Lung (tissue), 12 donors: Measurements from ENCODE around the gene COPS4. TPM values are rescaled to one million over a fixed set of nuclear protein-coding genes. Genes with fewer than 3 reads are reported as not detected.

ENCODE experiments used
- ATAC-seq: fragments of 200-7000 bp; cut with Tn5 transposase; one replicate; pipeline ENCODE4 v1.9.1; 2020; ENCODE audit warnings: moderate number of reproducible peaks; ENCODE audit not compliant: insufficient read depth, low FRiP score
- DNase-seq, 3 donors: peaks; one replicate each; pipeline ENCODE4 v3.0.0-alpha.2; 2013 to 2017
- H3K27ac ChIP-seq, 2 donors: one replicate each; pipeline ENCODE4 v1.5.1; 2013; ENCODE audit warnings: mild to moderate bottlenecking in 2 of 2, moderate library complexity in 2 of 2, control low read depth in 1 of 2, inconsistent platforms in 1 of 2, low read depth in 1 of 2, low read length in 1 of 2
- H3K27me3 ChIP-seq, 3 donors: one replicate each; pipeline ENCODE4 v1.5.1; 2013; ENCODE audit warnings: low read length in 2 of 3; ENCODE audit not compliant: control insufficient read depth in 3 of 3, insufficient read depth in 3 of 3
- H3K36me3 ChIP-seq, 4 donors: one replicate each; pipeline ENCODE4 v1.5.1; 2013; ENCODE audit warnings: low read length in 4 of 4, mild to moderate bottlenecking in 1 of 4, moderate library complexity in 1 of 4; ENCODE audit not compliant: control insufficient read depth in 4 of 4, insufficient read depth in 4 of 4
- H3K4me1 ChIP-seq, 5 donors: one replicate each; pipeline ENCODE4 v1.5.1; 2013; ENCODE audit warnings: low read length in 5 of 5, mild to moderate bottlenecking in 2 of 5, moderate library complexity in 1 of 5; ENCODE audit not compliant: control insufficient read depth in 5 of 5, insufficient read depth in 5 of 5
- H3K4me3 ChIP-seq: one replicate; pipeline ENCODE4 v1.5.1; 2013; ENCODE audit warnings: mild to moderate bottlenecking, control low read depth, moderate library complexity
- H3K9ac ChIP-seq, 2 donors: one replicate each; pipeline ENCODE4 v1.5.1; 2013; ENCODE audit warnings: low read length in 2 of 2, control low read depth in 1 of 2; ENCODE audit not compliant: insufficient read depth in 1 of 2
- H3K9me3 ChIP-seq, 4 donors: one replicate each; pipeline ENCODE4 v1.5.1; 2013; ENCODE audit warnings: low read length in 3 of 4, mild to moderate bottlenecking in 1 of 4, moderate library complexity in 1 of 4; ENCODE audit not compliant: control insufficient read depth in 4 of 4, insufficient read depth in 3 of 4
- WGBS, 2 donors: extraction: QIAGEN DNeasy Blood & Tissue Kit; methylation state at CpG; one replicate each; pipeline ENCODE4 v1.1.7; 2013; 5-methylcytosine and 5-hydroxymethylcytosine counted together
- polyA plus RNA-seq, 2 donors: library from polyadenylated mRNA; stranded (reverse); fragments of 200-250 nt; gene quantifications; one replicate each; pipeline ENCODE4 v1.2.1, GENCODE V29; 2013
- total RNA-seq, 2 donors: library from RNA; depleted of rRNA in 1 of 2; stranded (reverse); fragments of >200 nt in 1 of 2; gene quantifications; one replicate each; pipeline ENCODE4 v1.2.1, GENCODE V29; 2014 to 2021
- TF ChIP-seq, protein P1 (sequence below): IDR thresholded peaks from 2 replicates; pipeline ENCODE4 v1.5.1; 2012; ENCODE audit warnings: mild to moderate bottlenecking; ENCODE audit errors: control extremely low read depth, extremely low read depth
- donor health status: control.
- donor health status: control.
- donor health status: Bipolar disorder and iron deficiency.
- donor health status: healthy.
- donor health status: DM: yes; HTN: yes; CAD: no.

Gene COPS4
- total and polyA plus RNA-seq, 4 donors = 15.3 to 55.3 (median 27.2) TPM

DNA sequence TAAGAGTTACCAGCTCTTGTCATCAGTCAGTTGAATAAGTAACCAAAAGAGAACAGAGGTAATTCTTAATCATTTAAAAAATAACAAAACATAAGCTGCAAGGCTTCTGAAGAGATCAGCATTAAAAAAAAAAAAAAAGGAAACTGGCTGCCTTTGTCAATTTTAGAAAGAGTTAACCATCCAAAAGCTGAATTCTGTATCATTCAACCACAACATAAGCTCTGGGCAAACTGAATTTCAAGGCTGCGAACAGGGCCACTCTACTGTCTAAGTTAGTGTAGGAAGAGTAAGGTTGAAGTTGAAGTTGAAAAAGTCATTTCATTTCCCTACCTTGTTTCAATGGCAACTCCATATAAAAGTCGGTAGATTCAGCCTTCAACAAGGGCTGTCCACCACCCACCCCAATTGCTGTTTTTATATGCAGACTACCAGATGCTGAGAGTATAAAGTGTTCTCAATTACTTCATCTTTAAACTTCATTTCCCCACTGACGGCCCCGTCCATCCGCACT is 23.2 kb upstream of the COPS4 start:
- H3K36me3 ChIP-seq = no peaks in the 10 kb centered on the region
- no peaks in the 10 kb centered on the region for H3K27me3 ChIP-seq
- WGBS, 2 donors = 2% methylated on average over 5 of the region's 5 CpGs
- TF ChIP-seq, protein P1, sequence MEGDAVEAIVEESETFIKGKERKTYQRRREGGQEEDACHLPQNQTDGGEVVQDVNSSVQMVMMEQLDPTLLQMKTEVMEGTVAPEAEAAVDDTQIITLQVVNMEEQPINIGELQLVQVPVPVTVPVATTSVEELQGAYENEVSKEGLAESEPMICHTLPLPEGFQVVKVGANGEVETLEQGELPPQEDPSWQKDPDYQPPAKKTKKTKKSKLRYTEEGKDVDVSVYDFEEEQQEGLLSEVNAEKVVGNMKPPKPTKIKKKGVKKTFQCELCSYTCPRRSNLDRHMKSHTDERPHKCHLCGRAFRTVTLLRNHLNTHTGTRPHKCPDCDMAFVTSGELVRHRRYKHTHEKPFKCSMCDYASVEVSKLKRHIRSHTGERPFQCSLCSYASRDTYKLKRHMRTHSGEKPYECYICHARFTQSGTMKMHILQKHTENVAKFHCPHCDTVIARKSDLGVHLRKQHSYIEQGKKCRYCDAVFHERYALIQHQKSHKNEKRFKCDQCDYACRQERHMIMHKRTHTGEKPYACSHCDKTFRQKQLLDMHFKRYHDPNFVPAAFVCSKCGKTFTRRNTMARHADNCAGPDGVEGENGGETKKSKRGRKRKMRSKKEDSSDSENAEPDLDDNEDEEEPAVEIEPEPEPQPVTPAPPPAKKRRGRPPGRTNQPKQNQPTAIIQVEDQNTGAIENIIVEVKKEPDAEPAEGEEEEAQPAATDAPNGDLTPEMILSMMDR = no peak
- H3K9ac ChIP-seq = peak overlapping the region; percentile 32 to 56
- peaks cover 0 to 33% (median 9%) of the 10 kb centered on the region in 5 donors for H3K4me1 ChIP-seq
- ATAC-seq (no peak), DNase-seq (no peak)
- peak overlapping the region; percentile 89 to 95 for H3K27ac ChIP-seq
- H3K9me3 ChIP-seq = no peaks in the 10 kb centered on the region
- peak overlapping the region; percentile 76 for H3K4me3 ChIP-seq

DNA sequence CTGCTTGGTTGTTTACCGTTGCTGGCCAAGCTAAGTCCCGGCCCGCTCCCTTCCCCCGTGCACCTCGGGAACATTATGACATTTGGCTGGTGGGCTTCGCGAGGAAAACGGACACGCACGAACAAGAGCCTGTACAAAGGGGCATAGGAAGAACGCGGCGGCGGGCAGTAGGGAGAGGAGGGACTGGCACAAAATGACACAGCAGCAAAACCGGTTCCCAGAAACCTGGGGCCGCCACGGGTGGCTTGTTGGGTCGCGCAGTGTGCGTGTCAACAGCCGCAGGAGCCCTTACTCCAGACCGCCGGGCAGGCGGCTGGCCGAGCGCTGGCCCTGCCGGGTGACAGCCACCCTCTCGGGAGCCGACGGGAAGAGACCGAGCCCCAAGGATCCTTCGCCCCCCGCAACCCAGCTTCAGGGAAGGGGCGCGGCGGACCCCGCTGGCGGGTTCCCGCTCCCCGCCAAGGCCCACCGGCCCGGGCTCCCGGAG is 22.7 kb upstream of the COPS4 start:
- H3K4me1 ChIP-seq = peaks cover 0 to 33% (median 9%) of the 10 kb centered on the region in 5 donors
- peak overlapping the region; percentile 76 for H3K4me3 ChIP-seq
- 0% methylated on average over 33 to 43 of the region's 43 CpGs for WGBS, 2 donors
- TF ChIP-seq, protein P1 = no peak
- H3K36me3 ChIP-seq = no peaks in the 10 kb centered on the region
- ATAC-seq (peak; percentile 0), DNase-seq (peak; percentile 49 to 62 (median 60))
- H3K27me3 ChIP-seq = no peaks in the 10 kb centered on the region
- no peaks in the 10 kb centered on the region for H3K9me3 ChIP-seq
- peak overlapping the region; percentile 89 to 95 for H3K27ac ChIP-seq
- peak overlapping the region; percentile 32 to 56 for H3K9ac ChIP-seq

DNA sequence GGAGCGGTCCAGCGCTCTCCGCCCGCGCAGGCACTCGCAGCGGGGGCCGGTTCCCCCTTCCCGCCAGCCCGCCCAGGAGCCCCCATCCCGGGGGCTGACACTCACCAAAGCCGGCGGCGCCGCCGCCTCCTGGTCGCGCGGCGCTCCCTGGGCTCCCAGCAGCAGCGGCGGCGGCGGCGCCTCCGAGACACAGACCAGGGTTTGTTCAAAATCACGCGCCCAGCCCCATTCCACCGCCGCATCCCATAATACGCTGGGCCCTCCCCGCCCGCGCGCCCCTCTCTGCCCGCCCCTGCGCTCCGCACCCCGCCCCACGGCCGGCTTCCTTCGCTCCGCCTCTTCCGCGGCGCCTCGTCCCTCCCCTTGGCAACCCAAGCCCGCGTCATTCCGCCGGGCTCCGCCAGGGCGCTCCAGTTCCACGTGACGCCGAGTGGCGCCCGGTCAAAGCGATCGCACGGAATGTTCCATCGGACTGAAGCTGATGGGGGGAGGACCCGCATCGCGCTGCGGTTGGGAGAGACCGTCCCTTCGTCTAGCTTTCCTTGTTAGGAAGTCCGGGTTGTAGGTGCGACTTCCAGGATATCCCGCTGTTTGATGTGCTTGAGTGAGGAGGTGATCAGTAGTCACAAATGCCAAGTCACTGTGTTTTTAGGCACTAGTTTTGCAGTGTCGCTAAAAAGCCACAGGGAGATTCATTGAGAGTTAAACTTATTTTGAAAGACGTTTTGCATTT is 22.1 kb upstream of the COPS4 start:
- Histone ChIP-seq H3K36me3 (no peaks in the 10 kb centered on the region), H3K9me3 (no peaks in the 10 kb centered on the region), H3K27me3 (no peaks in the 10 kb centered on the region), H3K4me1 (peaks cover 0 to 33% (median 9%) of the 10 kb centered on the region in 5 donors), H3K27ac (peak overlapping the region; percentile 89 to 95), H3K4me3 (peak overlapping the region; percentile 76), H3K9ac (peak overlapping the region in 1 of 2 donors; percentile 87)
- DNase-seq (peak; percentile 99), ATAC-seq (peak; percentile 97)
- TF ChIP-seq, protein P1 = peak; percentile 30
- WGBS, 2 donors = 0 to 1% methylated on average over 43 to 73 of the region's 73 CpGs
